ENCODE measurements around the gene TMEM19. TPM values are rescaled to one million over a fixed set of nuclear protein-coding genes. Genes with fewer than 3 reads are reported as not detected.
A peak's percentile ranks its signal among the peaks of the same experiment; 100 is the strongest.

Gene TMEM19
- total RNA-seq, 1 donor from 2014 or later: 19.4 TPM

DNA sequence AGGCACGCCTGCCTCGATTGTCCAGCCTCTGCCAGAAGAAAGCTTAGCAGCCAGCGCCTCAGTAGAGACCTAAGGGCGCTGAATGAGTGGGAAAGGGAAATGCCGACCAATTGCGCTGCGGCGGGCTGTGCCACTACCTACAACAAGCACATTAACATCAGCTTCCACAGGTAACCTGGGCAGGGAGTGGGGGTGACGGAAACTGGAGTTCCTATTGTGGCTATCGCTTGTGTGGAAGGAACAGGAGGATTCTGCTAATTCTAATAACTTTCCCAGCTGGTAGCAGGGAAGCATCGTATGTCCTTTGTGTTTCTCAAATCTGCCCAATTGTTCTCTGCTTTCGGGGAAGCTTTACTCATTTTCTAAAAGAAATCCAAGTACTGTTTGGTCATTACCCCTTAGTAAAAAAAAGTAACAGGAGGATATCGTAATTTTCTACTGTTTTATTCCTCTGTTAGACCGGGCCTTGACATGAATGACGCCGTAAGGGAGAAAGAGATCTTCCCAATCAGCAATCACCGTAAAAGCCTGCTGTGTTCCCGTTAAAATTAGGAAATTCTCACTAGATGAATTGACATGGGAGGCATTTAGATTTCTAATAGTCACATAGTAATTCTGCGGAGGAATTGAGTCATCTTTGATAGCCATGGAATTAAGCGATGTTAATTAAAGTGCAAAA is 21.3 kb upstream of the TMEM19 start:
- Mint-ChIP-seq H3K4me1 (ENCODE audit: low read depth) (peaks cover 18% of the 10 kb centered on the region), H3K36me3 (ENCODE audit: insufficient read depth) (peaks cover 8% of the 10 kb centered on the region), H3K9me3 (ENCODE audit: low read depth) (no peaks in the 10 kb centered on the region), H3K27ac (peak overlapping the region; percentile 100), H3K27me3 (no peaks in the 10 kb centered on the region), H3K4me3 (ENCODE audit: low read depth) (peak overlapping the region; percentile 99)
- TF ChIP-seq, protein P1, sequence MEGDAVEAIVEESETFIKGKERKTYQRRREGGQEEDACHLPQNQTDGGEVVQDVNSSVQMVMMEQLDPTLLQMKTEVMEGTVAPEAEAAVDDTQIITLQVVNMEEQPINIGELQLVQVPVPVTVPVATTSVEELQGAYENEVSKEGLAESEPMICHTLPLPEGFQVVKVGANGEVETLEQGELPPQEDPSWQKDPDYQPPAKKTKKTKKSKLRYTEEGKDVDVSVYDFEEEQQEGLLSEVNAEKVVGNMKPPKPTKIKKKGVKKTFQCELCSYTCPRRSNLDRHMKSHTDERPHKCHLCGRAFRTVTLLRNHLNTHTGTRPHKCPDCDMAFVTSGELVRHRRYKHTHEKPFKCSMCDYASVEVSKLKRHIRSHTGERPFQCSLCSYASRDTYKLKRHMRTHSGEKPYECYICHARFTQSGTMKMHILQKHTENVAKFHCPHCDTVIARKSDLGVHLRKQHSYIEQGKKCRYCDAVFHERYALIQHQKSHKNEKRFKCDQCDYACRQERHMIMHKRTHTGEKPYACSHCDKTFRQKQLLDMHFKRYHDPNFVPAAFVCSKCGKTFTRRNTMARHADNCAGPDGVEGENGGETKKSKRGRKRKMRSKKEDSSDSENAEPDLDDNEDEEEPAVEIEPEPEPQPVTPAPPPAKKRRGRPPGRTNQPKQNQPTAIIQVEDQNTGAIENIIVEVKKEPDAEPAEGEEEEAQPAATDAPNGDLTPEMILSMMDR (IDR thresholded peaks at IDR 0.05; ENCODE audit: unreplicated experiment): no peak
- DNase-seq (ENCODE audit: low spot score, unreplicated experiment): no peak

DNA sequence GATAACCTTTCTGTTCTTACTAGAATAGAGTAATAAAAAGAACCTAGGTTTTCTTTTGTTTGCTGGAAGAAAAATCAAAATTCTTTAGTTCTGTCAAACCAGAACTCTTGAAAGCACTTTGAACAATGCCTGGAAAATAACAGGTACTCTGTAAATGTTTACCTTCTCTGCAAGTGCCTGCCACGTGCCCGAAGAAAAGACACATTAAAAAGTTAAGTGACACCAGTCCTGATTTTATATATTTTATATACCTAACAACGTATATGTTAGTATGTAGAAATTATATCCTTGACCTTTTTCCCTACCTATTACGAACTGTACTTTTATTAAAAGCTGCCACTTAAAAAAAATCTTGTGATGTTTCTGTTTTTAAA is 20.8 kb upstream of the TMEM19 start:
- TF ChIP-seq, protein P1 (IDR thresholded peaks at IDR 0.05; ENCODE audit: unreplicated experiment): no peak
- Mint-ChIP-seq H3K9me3 (ENCODE audit: low read depth) (no peaks in the 10 kb centered on the region), H3K4me1 (ENCODE audit: low read depth) (peaks cover 18% of the 10 kb centered on the region), H3K36me3 (ENCODE audit: insufficient read depth) (peaks cover 7% of the 10 kb centered on the region), H3K27ac (peak overlapping the region; percentile 100), H3K27me3 (no peaks in the 10 kb centered on the region), H3K4me3 (ENCODE audit: low read depth) (peak overlapping the region; percentile 99)
- no peak for DNase-seq (ENCODE audit: low spot score, unreplicated experiment)

DNA sequence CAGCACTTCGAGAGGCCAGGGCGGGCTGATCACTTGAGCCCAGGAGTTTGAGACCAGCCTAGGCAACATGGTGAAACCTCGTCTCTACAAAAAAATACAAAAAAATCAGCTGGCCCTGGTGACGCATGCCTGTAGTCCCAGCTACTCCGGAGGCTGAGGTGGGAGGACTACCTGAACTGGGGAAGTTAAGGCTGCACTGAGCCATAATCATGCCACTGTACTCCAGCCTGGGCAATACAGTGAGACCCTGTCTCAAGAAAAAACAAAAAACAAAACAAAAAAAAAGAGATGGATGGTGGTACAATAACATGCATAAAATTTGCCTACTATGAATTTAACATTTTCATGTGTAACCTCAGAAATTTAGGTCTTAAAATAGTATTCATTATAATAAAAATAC is 19.6 kb upstream of the TMEM19 start:
- peaks cover 7% of the 10 kb centered on the region for H3K36me3 Mint-ChIP-seq (ENCODE audit: insufficient read depth)
- no peak for DNase-seq (ENCODE audit: low spot score, unreplicated experiment)
- TF ChIP-seq, protein P1 (IDR thresholded peaks at IDR 0.05; ENCODE audit: unreplicated experiment): no peak

DNA sequence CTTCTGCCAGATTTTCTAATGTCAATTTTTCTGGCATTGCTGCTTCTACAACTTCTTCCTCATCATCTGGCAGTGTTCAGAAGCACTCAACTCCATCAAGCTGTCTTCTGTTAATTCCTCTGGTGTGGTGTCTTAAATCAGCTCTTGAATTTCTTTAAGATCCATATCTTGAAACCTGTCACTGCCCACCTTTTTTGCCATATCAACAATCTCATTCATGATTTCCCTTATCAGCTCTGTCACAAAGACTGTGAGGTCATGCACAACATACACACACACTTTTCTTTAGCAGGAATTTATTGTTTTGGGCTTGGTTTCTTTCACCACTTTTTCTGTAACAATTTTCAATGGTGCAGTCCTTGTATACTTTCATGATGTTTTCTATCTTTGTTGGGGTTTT is 14.6 kb upstream of the TMEM19 start:
- Mint-ChIP-seq H3K27me3 (no peaks in the 10 kb centered on the region), H3K27ac (peak overlapping the region; percentile 19), H3K4me1 (ENCODE audit: low read depth) (peaks cover 11% of the 10 kb centered on the region), H3K36me3 (ENCODE audit: insufficient read depth) (peaks cover 6% of the 10 kb centered on the region), H3K9me3 (ENCODE audit: low read depth) (no peaks in the 10 kb centered on the region), H3K4me3 (ENCODE audit: low read depth) (no peak overlapping the region)
- no peak for DNase-seq (ENCODE audit: low spot score, unreplicated experiment)
- TF ChIP-seq, protein P1 (IDR thresholded peaks at IDR 0.05; ENCODE audit: unreplicated experiment): no peak

More for the DNA sequence above, 19.6 kb upstream of the TMEM19 start:
- H3K4me3 Mint-ChIP-seq (ENCODE audit: low read depth): no peak overlapping the region
- H3K4me1 Mint-ChIP-seq (ENCODE audit: low read depth): peaks cover 19% of the 10 kb centered on the region
- no peaks in the 10 kb centered on the region for H3K9me3 Mint-ChIP-seq (ENCODE audit: low read depth)
- H3K27me3 Mint-ChIP-seq: no peaks in the 10 kb centered on the region
- no peak overlapping the region for H3K27ac Mint-ChIP-seq

DNA sequence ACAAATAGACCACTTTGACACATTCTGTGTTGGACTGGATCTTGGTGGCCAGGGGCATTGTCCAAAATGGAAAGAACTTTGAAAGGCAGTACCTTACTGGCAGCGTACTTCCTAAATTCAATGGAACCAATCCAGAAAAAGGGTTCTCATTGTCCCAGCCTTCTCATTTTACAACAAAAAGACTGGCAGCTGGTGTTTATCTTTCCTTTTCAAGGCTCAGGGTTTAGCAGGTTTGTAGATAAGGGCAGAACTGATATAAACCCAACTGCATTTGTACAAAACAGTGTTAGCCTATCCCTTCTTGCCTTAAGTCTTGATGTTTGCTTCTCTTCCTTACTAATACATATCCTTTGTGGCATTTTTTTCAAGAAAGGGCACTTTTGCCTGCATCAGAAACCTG is 14.1 kb upstream of the TMEM19 start:
- Mint-ChIP-seq H3K36me3 (ENCODE audit: insufficient read depth) (peaks cover 6% of the 10 kb centered on the region), H3K27me3 (no peaks in the 10 kb centered on the region), H3K4me3 (ENCODE audit: low read depth) (no peak overlapping the region), H3K9me3 (ENCODE audit: low read depth) (no peaks in the 10 kb centered on the region), H3K4me1 (ENCODE audit: low read depth) (peaks cover 11% of the 10 kb centered on the region), H3K27ac (peak overlapping the region; percentile 19)
- TF ChIP-seq, protein P1 (IDR thresholded peaks at IDR 0.05; ENCODE audit: unreplicated experiment): no peak
- no peak for DNase-seq (ENCODE audit: low spot score, unreplicated experiment)
